ENCODE data around the gene C10orf67.

Gene C10orf67

DNA sequence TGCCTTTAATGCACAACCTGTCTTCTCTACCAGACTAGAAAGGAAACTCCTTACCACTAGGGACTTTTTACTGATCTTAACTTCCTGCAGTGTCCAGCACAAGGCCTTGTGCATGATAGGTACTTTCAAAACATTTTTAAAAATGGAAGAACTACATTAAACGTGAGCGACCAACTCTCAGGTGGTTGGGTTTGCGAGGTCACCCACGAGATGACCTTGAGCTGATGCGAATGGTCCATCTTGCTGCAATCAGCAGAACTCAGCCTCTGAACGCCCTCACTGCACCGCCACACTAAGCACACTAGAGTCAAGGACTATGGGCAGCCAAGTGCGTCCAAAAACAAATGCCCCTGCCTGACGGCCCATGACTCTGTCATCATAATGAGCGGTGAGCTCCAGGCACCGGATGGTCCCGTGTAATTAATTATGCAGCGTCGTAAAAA is 187.3 kb downstream of the C10orf67 start:
- DNase-seq: no peak

DNA sequence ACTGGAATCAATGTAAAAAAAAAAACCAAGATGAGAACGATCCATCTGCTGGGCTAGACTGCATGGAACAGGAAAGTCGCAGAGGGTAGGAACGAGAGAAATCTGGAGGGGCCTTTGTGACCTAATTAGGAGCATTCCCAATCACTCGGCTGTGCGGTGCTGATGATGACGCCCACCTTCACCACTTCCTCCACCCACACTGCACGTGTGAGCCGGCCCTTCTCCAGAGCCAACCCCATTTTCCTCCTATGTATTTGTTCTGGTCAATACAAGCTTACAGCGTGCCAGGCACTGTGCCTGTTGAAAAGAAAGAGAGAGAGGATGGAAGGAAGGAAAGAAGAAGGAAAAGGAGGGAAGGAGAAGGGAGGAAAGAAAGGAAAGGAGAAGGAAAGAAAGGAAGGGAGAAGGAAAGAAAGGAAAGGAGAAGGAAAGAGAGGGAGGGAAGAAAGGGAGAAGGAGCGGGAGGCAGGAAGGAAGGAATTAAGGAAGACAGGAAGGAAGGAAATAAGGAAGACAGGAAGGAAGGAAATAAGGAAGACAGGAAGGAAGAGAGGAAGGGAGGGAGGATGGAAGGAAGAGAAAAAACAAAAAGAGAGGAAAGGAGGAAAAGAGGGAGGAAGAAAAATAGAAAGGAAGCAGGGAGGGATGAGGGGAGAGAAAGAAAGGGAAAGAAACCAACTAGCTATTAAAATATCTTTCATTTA is 188.0 kb downstream of the C10orf67 start:
- no peak for DNase-seq

- no peak for DNase-seq
Measured at GRCh38 chr10:23155169-23155568, 189.4 kb downstream of the C10orf67 start.

Measured in NCI-H146 (cell line).